Measurements from ENCODE around the gene CD79A. TPM values are rescaled to one million over a fixed set of nuclear protein-coding genes. Genes with fewer than 3 reads are reported as not detected.

The CD79A gene
- total RNA-seq, 1 experiment from 2014 or later, result 0.82 TPM

- Mint-ChIP-seq H3K27me3 (ENCODE audit: insufficient read depth, unreplicated experiment) (peaks cover 3% of the 10 kb centered on the region), H3K9me3 (ENCODE audit: unreplicated experiment) (no peaks in the 10 kb centered on the region), H3K36me3 (ENCODE audit: insufficient read depth, unreplicated experiment) (peaks cover 11% of the 10 kb centered on the region), H3K4me3 (ENCODE audit: unreplicated experiment) (peak within 1 kb of the TSS; percentile 91), H3K4me1 (ENCODE audit: low read depth, unreplicated experiment) (peaks cover 21% of the 10 kb centered on the region), H3K27ac (ENCODE audit: unreplicated experiment) (peak within 1 kb of the TSS; percentile 83)
- TF ChIP-seq CTCF (IDR thresholded peaks at IDR 0.05; ENCODE audit: insufficient read depth in 1 of 2, low read depth in 1 of 2, low read length in 1 of 2, severe bottlenecking in 1 of 2, unreplicated experiment in 1 of 2), result no peak
- no peaks in the 10 kb centered on the region for H3K27me3 ChIP-seq (replicated peaks; ENCODE audit: control insufficient read depth, insufficient read depth, low read length)
- no TSS peak for BruUV-seq (replicated peaks)
- intact Hi-C loops (cut with micrococcal nuclease; ENCODE audit: unreplicated experiment), result loop anchor here (5.0 kb wide), 1 partner anchor 194 kb away; the partner anchor contains the start of gene ZNF574
- H3K9me3 ChIP-seq, result no peaks in the 10 kb centered on the region
- CTCF ChIA-PET, result no interaction called here
- H3K4me3 ChIP-seq (ENCODE audit: low read depth, low read length), result peak within 1 kb of the TSS; percentile 89
- POLR2A ChIA-PET, result interaction anchor here (1.6 kb wide), 1 partner anchor 10 kb away, joined by 13 read pairs; no protein-coding TSS in a partner anchor
- peak in 1 of 2 experiments; percentile 42 for DNase-seq
- H3K36me3 ChIP-seq (ENCODE audit: control insufficient read depth, insufficient read depth, low read length), result no peaks in the 10 kb centered on the region
- H3K4me1 ChIP-seq, result peaks cover 17% of the 10 kb centered on the region
These were observed 5.7 kb downstream of the CD79A start, which contains the start of gene ARHGEF1 for GRCh38 chr19:41882568-41883462. ARHGEF1 (plus strand) TSS chr19:41883184; CDS start chr19:41888083, 4,899 bp downstream.

- peaks cover 28% of the 10 kb centered on the region for H3K4me1 Mint-ChIP-seq (ENCODE audit: low read depth, unreplicated experiment)
- H3K27me3 Mint-ChIP-seq (ENCODE audit: insufficient read depth, unreplicated experiment), result peaks cover 3% of the 10 kb centered on the region
- ChIA-PET POLR2A (interaction anchor here (1.6 to 2.3 kb wide), 2 partner anchors 10 to 24 kb away, joined by 12 to 13 read pairs; partner anchors contain the start of gene RPS19), CTCF (no interaction called here)
- no peaks in the 10 kb centered on the region for H3K27me3 ChIP-seq (replicated peaks; ENCODE audit: control insufficient read depth, insufficient read depth, low read length)
- no peak for TF ChIP-seq CTCF (IDR thresholded peaks at IDR 0.05; ENCODE audit: insufficient read depth in 1 of 2, low read depth in 1 of 2, low read length in 1 of 2, severe bottlenecking in 1 of 2, unreplicated experiment in 1 of 2)
- no peaks in the 10 kb centered on the region for H3K9me3 Mint-ChIP-seq (ENCODE audit: unreplicated experiment)
- peak overlapping the region; percentile 89 for H3K4me3 ChIP-seq (ENCODE audit: low read depth, low read length)
- peak overlapping the region; percentile 91 for H3K4me3 Mint-ChIP-seq (ENCODE audit: unreplicated experiment)
- DNase-seq, result no peak
- H3K4me1 ChIP-seq, result peaks cover 24% of the 10 kb centered on the region
- H3K27ac Mint-ChIP-seq (ENCODE audit: unreplicated experiment), result peak overlapping the region; percentile 83
- intact Hi-C loops (cut with micrococcal nuclease; ENCODE audit: unreplicated experiment), result loop anchor here (5.0 kb wide), 1 partner anchor 194 kb away; the partner anchor contains the start of gene ZNF574
- no peaks in the 10 kb centered on the region for H3K36me3 ChIP-seq (ENCODE audit: control insufficient read depth, insufficient read depth, low read length)
- no peaks in the 10 kb centered on the region for H3K9me3 ChIP-seq
- H3K36me3 Mint-ChIP-seq (ENCODE audit: insufficient read depth, unreplicated experiment), result peaks cover 11% of the 10 kb centered on the region
- no TSS peak for BruUV-seq (replicated peaks)
These were observed 6.4 kb downstream of the CD79A start for GRCh38 chr19:41883463-41883820.
